Erythroblast (primary cell): ENCODE data around the gene MYCBPAP.

Experiments
- GATA1 ChIP-seq: IDR thresholded peaks from 2 replicates; pipeline ENCODE4 v1.6.1; 2011; ENCODE audit warnings: low read depth, mild to moderate bottlenecking, control low read depth, low read length, moderate library complexity
- POLR2A ChIP-seq: IDR thresholded peaks from 2 replicates; pipeline ENCODE4 v1.6.1; 2011; ENCODE audit warnings: mild to moderate bottlenecking, low read length

- no peak for TF ChIP-seq POLR2A
- TF ChIP-seq GATA1 = no peak
These were observed 2.6 kb upstream of the MYCBPAP start for GRCh38 chr17:50505591-50506130.
